Heart right ventricle (tissue), 16 donors: ENCODE results near the gene VPS52. TPM values are rescaled to one million over a fixed set of nuclear protein-coding genes. Genes with fewer than 3 reads are reported as not detected.
A peak's percentile ranks its signal among the peaks of the same experiment; 100 is the strongest.

ENCODE experiments used
- ATAC-seq, 8 donors: fragments of 200-7000 bp; cut with Tn5 transposase; one replicate each; pipeline ENCODE4 v1.9.1; 2020; ENCODE audit warnings: mild to moderate bottlenecking in 8 of 8, moderate library complexity in 8 of 8, moderate number of reproducible peaks in 1 of 8
- DNase-seq, 2 donors: peaks; one replicate each; pipeline ENCODE4 v3.0.0-alpha.2; 2020
- H3K27ac ChIP-seq, 10 donors: fragments of 200-600 bp; sonication (generic) in 2 of 10; one replicate each; pipeline versions ENCODE4 v1.5.0 to v1.8.0; 2020 to 2022; ENCODE audit warnings: mild to moderate bottlenecking in 3 of 10
- H3K27me3 ChIP-seq, 7 donors: fragments of 200-600 bp; one replicate each; pipeline ENCODE4 v1.8.0; 2021 to 2022; ENCODE audit warnings: mild to moderate bottlenecking in 2 of 7
- H3K36me3 ChIP-seq, 9 donors: fragments of 200-600 bp; sonication (generic) in 1 of 9; one replicate each; pipeline versions ENCODE4 v1.5.0 to v1.8.0; 2020 to 2022; ENCODE audit warnings: mild to moderate bottlenecking in 2 of 9
- H3K4me1 ChIP-seq, 9 donors: fragments of 200-600 bp; sonication (generic) in 1 of 9; one replicate each; pipeline versions ENCODE4 v1.5.0 to v1.8.0; 2020 to 2022; ENCODE audit warnings: mild to moderate bottlenecking in 4 of 9
- H3K4me3 ChIP-seq, 10 donors: fragments of 200-600 bp; sonication (generic) in 2 of 10; one replicate each; pipeline versions ENCODE4 v1.5.0 to v1.8.0; 2020 to 2022; ENCODE audit warnings: mild to moderate bottlenecking in 7 of 10, moderate library complexity in 2 of 10
- H3K9me3 ChIP-seq, 11 donors: fragments of 200-600 bp in 10 of 11; sonication (generic) in 2 of 11; one replicate each; pipeline versions ENCODE4 v1.5.0 to v1.8.0; 2013 to 2022; ENCODE audit warnings: mild to moderate bottlenecking in 2 of 11, control low read depth in 1 of 11, moderate library complexity in 1 of 11
- CTCF ChIP-seq, 9 donors: fragments of 200-600 bp; sonication (generic) in 2 of 9; IDR thresholded peaks; one replicate each; pipeline versions ENCODE4 v1.5.0 to v1.8.0; 2021 to 2022; ENCODE audit warnings: antibody characterized with exemption in 9 of 9, mild to moderate bottlenecking in 5 of 9, moderate library complexity in 1 of 9
- WGBS, 2 donors: extraction: QIAGEN DNeasy Blood & Tissue Kit; methylation state at CpG; one replicate each; pipeline ENCODE4 v1.1.7; 2013; ENCODE audit warnings: inconsistent platforms in 1 of 2; 5-methylcytosine and 5-hydroxymethylcytosine counted together
- intact Hi-C, 10 donors: fragments of 100-400 bp; cut with DNase I; formaldehyde crosslinking; loops; one replicate each; pipeline versions ENCODE4 v1.11.1 to v1.14.2; 2022
- polyA plus RNA-seq, 2 donors: library from polyadenylated mRNA; stranded (reverse); fragments of 200-250 nt; gene quantifications; one replicate each; pipeline ENCODE4 v1.2.3, GENCODE V29; 2013
- total RNA-seq, 10 donors: library from RNA; stranded (reverse); fragmentation: NEBNext Ultra II Directional in 3 of 10; extraction: Animal tissue kit (Norgen Biotek cat#: 25700) in 3 of 10; gene quantifications; one replicate each; pipeline versions ENCODE4 v1.2.1 to v1.2.4, GENCODE V29; 2021 to 2023
- donor health status: Arrhythmogenic right ventricular cardiomyopathy.
- donor health status: ischemic (EF 13 %, LVEDD 7.1; RV severe dilation, severe dysfunction).
- donor health status: healthy with polysubstance abuse.
- donor health status: DM: no; HTN: yes; CAD: no.
- donor health status: DM: no; HTN: no; CAD: no.
- donor health status: ischemic (EF 25% LVEDD 6.9; RV normal size, moderate dysfunction).
- donor health status: ischemic (EF 25% LVEDD 5.7; RV mildly dilated, moderate dysfunction).
- donor health status: healthy.
- donor health status: DM: yes; HTN: yes; CAD: no.
- donor health status: Ischemic cardiomyopathy.
- donor health status: ischemic (EF 35%, LVEDD 5.7; RV mildly dilated, moderate dysfunction).
- donor health status: nonischemic (EF 11% LVEDD 7.7; RV severe dilation, severe dysfunction).
- donor health status: DM: yes; HTN: yes; CAD: no.
- donor health status: PGD.
- donor health status: ischemic (EF 29% LVEDD 5.4; RV normal size, mild dysfunction).
- donor health status: nonischemic (EF 23%, LVEDD 6.1; RV moderate dilation, normal function).

Gene VPS52
- total and polyA plus RNA-seq, 12 donors, result 25.2 to 45.7 (median 35.9) TPM

DNA sequence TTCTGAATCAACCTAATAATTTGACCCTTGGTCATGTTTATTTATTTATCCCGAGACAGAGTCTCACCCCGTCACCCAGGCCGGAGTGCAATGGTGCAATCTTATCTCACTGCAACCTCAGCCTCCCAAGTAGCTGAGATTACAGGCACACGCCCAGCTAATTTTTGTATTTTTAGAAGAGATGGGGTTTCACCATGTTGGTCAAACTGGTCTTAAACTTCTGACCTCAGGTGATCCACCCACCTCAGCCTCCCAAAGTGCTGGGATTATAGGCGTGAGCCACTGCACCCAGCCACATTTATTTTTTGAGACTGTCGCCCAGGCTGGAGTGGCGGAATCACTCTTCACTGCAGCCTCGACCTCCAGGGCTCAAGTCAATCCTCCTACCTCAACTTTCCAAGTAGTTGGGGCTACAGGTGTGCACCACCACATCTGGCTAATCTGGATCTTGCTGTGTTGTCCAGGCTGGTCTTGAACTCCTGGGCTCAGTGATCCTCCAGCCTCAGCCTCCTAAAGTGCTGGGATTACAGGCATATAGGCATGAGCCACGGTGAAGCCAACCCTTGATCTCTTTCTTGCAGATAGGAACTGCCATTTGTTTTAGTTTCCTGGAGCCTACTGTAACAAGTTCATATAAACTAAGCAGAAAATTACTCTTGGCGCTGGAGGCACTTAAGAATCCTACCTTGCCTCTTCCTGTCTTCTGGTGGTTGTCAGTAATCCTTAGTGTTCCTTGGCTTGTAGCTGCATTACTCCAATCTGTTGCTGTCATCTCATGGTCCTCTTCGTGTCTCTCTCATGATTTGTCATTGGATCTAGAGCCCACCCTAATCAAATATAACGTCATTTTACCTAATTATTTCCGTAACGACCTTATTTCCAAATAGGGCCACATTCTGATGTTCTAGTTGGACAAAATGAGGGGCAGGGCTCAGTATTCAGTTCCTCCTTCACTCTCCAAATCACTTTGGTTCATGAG is 2.5 kb upstream of the VPS52 start:
- no peaks in the 10 kb centered on the region for H3K9me3 ChIP-seq
- no peak for TF ChIP-seq CTCF (IDR thresholded peaks at IDR 0.05)
- WGBS, 2 donors, result 68 to 73% methylated on average over 14 of the region's 14 CpGs
- peak overlapping the region in 1 of 10 donors; percentile 81 for H3K4me3 ChIP-seq
- peaks cover 10 to 82% (median 64%) of the 10 kb centered on the region in 9 donors for H3K4me1 ChIP-seq
- ATAC-seq (no peak), DNase-seq (no peak)
- H3K27ac ChIP-seq, result peak overlapping the region in 1 of 10 donors; percentile 97
- peaks cover 0 to 60% (median 19%) of the 10 kb centered on the region in 9 donors for H3K36me3 ChIP-seq
- intact Hi-C loops, result loop anchor here in 1 of 10 donors (2.0 kb wide), 1 partner anchor 43 kb away; the partner anchor contains the start of gene ZBTB22
- H3K27me3 ChIP-seq, result no peaks in the 10 kb centered on the region

DNA sequence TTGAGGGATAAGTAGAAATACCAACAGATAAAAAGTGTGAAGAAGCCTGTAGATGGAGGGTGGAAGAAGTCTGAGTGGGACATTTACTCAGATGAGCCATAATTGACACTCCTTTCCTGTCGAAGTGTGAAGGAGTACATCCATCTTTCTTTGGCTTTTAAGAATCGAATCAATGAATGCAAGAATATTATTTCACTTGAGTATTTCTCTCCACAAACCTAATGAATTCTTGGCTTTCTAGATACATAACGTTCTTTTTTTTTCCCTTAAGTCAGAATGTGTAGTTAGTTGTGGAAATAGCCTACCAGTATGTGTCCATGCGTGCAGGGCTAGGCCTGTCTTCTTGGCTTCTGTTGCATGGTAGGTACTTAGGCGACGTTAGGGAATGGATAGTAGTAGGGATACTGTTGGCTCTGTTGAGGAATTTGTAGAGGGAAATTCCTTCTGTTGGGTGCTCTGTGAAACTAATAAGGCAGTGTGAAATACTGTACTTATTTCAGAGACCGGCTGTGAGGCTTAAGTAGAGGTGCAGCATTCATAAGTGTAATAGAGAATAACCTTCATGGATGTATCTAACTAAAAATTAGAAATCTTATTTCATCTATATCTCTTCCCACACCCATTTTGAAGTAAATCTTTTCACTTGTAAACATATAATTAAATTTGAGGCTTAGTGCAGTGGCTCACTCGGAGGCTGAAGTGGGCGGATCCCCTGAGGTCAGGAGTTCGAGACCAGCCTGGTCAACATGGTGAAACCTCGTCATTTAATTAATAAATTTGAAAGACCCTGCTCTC is 1.6 kb upstream of the VPS52 start:
- no peaks in the 10 kb centered on the region for H3K27me3 ChIP-seq
- DNase-seq (no peak), ATAC-seq (no peak)
- peak overlapping the region in 9 of 10 donors; percentile 70 to 88 (median 81) for H3K4me3 ChIP-seq
- H3K27ac ChIP-seq, result peak overlapping the region in 5 of 10 donors; percentile 15 to 97 (median 93)
- 66 to 67% methylated on average over 11 of the region's 11 CpGs for WGBS, 2 donors
- intact Hi-C loops, result loop anchor here in 1 of 10 donors (2.0 kb wide), 1 partner anchor 43 kb away; the partner anchor contains the start of gene ZBTB22
- H3K4me1 ChIP-seq, result peaks cover 10 to 73% (median 63%) of the 10 kb centered on the region in 9 donors
- no peaks in the 10 kb centered on the region for H3K9me3 ChIP-seq
- TF ChIP-seq CTCF (IDR thresholded peaks at IDR 0.05), result no peak
- H3K36me3 ChIP-seq, result peaks cover 0 to 60% (median 28%) of the 10 kb centered on the region in 9 donors

GRCh38 chr6:33272275-33273128 is 826 bp upstream of the VPS52 start:
- H3K4me1 ChIP-seq, result peaks cover 10 to 65% (median 55%) of the 10 kb centered on the region in 9 donors
- ATAC-seq, result peak; percentile 1 to 31 (median 16)
- WGBS, 2 donors, result 10 to 13% methylated on average over 22 of the region's 22 CpGs

More at GRCh38 chr6:33272275-33273128, 826 bp upstream of the VPS52 start:
- intact Hi-C loops, result loop anchor here in 1 of 10 donors (2.0 kb wide), 1 partner anchor 44 kb away; the partner anchor contains the start of gene ZBTB22
- no peak for TF ChIP-seq CTCF (IDR thresholded peaks at IDR 0.05)
- no peak for DNase-seq
- peaks cover 0 to 66% (median 36%) of the 10 kb centered on the region in 9 donors for H3K36me3 ChIP-seq
- no peaks in the 10 kb centered on the region for H3K27me3 ChIP-seq
- peak overlapping the region in 9 of 10 donors; percentile 75 to 98 (median 93) for H3K27ac ChIP-seq
- H3K9me3 ChIP-seq, result no peaks in the 10 kb centered on the region
- peak overlapping the region; percentile 70 to 88 (median 80) for H3K4me3 ChIP-seq
